ENCODE data around the gene MGLL.

The MGLL gene

GRCh38 chr3:127812151-127812550 is 10.2 kb downstream of the MGLL start:
- no peak for DNase-seq (ENCODE audit: low read depth)

- no peak for DNase-seq (ENCODE audit: low read depth)
Observed at GRCh38 chr3:127811717-127812116, 10.6 kb downstream of the MGLL start.

- DNase-seq (ENCODE audit: low read depth): no peak
Observed at GRCh38 chr3:127809611-127810010, 12.7 kb downstream of the MGLL start.

- DNase-seq (ENCODE audit: low read depth): no peak
Observed at GRCh38 chr3:127809211-127809610, 13.1 kb downstream of the MGLL start.

- no peak for DNase-seq (ENCODE audit: low read depth)
Observed at GRCh38 chr3:127808197-127808596, 14.1 kb downstream of the MGLL start.

- no peak for DNase-seq (ENCODE audit: low read depth)
Observed at GRCh38 chr3:127805026-127805753, 17.1 kb downstream of the MGLL start.

GRCh38 chr3:127804141-127804540 is 18.2 kb downstream of the MGLL start:
- DNase-seq (ENCODE audit: low read depth): no peak

- no peak for DNase-seq (ENCODE audit: low read depth)
Observed at GRCh38 chr3:127803619-127804018, 18.7 kb downstream of the MGLL start.

- DNase-seq (ENCODE audit: low read depth): no peak
Observed at GRCh38 chr3:127802606-127803005, 19.7 kb downstream of the MGLL start.

GRCh38 chr3:127801731-127802313 is 20.5 kb downstream of the MGLL start:
- DNase-seq (ENCODE audit: low read depth): no peak

GRCh38 chr3:127800508-127800907 is 21.8 kb downstream of the MGLL start:
- no peak for DNase-seq (ENCODE audit: low read depth)

- no peak for DNase-seq (ENCODE audit: low read depth)
Observed at GRCh38 chr3:127799476-127800222, 22.7 kb downstream of the MGLL start.

GRCh38 chr3:127798716-127799115 is 23.6 kb downstream of the MGLL start:
- DNase-seq (ENCODE audit: low read depth): no peak

GRCh38 chr3:127796831-127797150 is 25.5 kb downstream of the MGLL start:
- DNase-seq (ENCODE audit: low read depth): no peak

- DNase-seq (ENCODE audit: low read depth): no peak
Observed at GRCh38 chr3:127796045-127796830, 26.1 kb downstream of the MGLL start.

- DNase-seq (ENCODE audit: low read depth): no peak
Observed at GRCh38 chr3:127794972-127795371, 27.3 kb downstream of the MGLL start.

- no peak for DNase-seq (ENCODE audit: low read depth)
Observed at GRCh38 chr3:127794402-127794801, 27.9 kb downstream of the MGLL start.

GRCh38 chr3:127792541-127793292 is 29.6 kb downstream of the MGLL start:
- no peak for DNase-seq (ENCODE audit: low read depth)

- DNase-seq (ENCODE audit: low read depth): no peak
Observed at GRCh38 chr3:127791221-127791913, 30.9 kb downstream of the MGLL start.

- DNase-seq (ENCODE audit: low read depth): no peak
Observed at GRCh38 chr3:127790882-127791183, 31.5 kb downstream of the MGLL start.
